ENCODE results near the gene SEL1L.
"Not testable (repeated sequence)": the region's sequence is repeated elsewhere in the genome, so short reads cannot be mapped to it uniquely, and the experiment has no call there.

SEL1L gene

DNA sequence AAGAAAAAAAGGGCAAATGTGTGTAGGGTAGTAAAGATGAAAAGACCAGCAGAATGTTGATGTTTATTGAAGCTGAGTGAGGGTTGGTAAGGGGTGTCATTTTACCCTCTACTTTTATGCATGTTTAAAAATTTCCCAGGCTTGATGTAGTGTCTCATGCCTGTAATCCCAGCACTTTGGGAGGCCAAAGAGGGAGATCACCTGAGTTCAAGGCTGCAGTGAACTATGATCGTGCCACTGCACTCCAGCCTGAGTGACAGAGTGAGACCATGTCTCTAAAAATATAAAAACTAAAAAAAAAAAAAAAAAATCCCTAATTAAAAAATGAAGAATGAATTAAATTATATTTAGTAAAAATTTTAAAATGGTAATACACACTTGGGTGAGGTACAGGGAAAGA is 8.5 kb downstream of the SEL1L start:
- no peak for DNase-seq

DNA sequence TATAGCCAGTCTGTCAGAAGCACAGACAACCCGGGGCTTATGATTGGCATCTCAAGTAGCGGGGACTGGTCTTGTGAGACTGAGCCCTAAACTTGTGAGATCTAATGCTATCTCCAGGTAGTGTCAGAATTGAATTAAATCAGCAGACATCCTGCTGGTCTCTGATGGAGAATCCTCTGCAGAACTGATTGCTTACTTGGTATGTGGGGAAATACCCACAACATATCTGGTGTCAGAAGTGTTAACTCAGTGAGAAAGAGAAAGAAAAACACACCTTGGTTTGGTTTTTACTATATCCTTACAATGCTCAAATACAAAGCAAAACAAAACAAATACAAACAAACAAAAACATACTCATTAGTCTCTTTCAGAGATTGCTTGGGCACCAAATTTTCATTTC is 10.0 kb downstream of the SEL1L start:
- DNase-seq: no peak

DNA sequence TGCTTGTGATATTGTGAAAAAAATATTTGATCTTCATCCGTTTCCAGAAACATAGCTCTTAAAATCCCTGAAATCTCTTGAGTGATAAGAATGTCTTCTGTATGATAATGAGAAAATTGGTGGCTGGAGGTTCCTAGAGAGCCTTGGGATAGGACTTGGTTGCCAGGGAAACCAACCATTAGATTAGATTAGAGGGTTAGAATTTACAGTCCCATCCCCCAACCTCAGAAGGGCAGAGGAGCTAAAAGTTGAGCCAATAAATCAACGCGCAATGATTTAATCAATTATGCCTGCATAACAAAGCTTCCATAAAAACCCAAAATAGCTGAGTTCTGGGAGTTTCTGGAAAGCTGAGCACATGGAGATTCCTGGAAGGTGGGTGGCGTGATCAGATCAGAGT is 10.6 kb downstream of the SEL1L start:
- DNase-seq: no peak

DNA sequence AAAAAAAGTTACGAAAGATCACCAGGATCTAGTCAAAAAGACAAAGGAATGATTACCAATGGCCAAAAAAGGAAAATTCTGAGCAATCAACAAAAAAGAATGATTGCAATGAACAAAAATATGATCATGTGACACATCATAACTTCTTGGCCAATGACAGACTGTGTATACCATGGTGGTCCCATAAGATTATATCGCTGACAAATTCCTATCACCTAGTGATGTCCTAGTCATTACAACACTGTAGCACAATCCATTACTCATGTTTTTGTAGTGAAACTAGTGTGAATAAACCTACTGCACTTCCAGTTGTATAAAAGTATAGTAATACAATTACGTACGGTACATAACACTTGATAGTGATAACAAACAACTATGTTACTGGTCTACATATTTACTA is 12.3 kb downstream of the SEL1L start:
- no peak for DNase-seq

DNA sequence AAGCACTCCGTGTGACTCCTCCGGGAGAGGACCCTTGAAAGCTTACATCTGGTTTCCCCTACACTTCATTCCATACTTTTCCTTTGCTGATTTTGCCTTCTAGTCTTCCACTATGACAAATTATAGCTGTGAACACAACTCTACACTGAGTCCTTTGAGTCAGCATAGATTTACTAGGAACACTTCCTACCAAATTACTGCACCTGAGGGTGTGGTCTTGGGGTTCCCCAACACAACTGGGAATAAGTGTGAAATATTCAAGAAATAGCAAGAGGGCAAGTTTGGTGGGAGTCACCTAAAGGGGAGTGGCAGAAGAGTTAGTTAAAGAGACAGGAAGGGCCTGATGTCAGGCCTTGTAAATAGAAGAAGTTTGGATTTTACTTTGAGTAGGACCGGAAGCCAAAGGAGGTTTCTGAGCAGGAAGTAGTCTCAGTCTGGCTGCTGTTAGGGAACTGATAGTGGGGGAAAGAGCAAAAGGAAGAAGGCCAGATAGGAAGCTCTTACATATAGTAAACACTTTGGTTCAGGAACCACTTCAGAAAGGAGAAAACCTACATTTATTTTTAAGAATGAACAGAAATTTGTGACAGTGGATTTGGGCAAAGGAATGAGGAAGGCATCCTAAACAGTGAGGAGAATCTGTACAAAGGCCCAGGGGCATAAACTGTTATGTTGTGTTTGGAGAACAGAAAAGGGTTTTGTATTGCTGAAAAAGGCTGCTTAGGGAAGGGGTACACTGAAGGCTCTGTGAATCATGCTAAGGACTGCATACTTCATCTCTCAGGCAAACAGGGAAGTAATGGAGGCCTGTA is 14.2 kb downstream of the SEL1L start:
- peak; percentile 72 to 93 (median 84) for DNase-seq

DNA sequence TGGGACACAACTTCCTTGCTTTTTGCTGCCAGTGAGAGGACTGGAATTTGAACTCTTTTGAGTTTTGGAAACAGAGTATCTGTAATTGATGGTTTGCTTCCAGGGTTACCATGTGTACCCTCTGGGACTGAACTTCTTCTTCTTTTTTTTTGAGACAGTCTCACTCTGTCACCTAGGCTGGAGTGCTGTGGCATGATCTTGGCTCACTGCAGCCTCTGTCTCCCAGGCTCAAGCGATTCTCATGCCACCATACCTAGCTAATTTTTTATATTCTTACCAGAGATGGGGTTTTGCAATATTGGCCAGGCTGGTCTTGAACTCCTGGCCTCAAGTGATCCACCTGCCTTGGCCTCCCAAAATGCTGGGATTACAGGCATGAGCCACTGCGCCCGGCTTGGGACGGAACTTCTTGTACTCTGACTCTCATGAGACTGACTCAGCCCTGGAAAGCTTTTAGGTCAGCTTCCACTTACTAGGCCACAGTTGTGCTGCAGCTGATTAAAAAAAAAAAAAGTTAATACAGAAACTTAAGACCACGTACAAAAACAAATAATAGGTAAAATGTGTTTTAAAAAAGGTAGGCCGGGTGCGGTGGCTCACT is 15.8 kb downstream of the SEL1L start:
- DNase-seq: peak; percentile 28 to 72 (median 66)

DNA sequence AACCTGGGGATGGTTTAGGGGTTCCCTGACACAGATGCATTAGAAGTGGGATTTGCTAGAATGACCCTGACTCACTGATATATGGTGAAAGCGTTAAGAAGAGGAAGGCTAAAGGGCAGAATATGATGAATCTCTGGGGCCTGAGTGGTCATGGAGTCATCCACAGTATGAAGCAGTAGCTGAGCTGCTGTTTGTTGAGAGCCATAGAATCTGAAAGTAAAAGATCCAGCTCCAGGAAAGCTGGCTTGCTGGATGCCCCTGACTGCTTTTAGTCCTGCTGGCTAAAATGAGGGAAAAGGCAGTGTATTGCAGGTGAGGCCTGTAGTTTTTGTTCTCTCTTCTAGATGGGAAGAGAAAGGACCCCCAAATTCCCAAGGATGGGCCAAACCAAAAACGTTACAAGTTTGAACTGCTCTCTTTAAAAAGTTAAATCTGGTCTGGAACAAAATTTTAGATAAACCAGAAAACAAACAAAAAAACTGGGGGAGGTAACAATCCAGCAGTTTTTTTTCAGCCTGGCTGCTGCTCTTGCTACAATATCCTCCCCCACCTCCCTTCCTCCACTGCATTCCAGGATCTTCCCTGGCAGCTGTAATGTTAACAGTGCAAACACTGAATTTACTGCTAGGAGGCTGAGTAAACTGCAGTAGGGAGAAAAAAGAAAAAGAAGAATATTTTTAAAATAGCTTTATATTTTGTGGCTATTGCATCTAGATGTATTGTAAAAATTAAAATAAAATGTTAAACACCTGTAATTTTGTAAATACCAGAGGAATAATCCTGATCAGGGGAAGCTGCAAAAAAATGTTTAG is 16.5 kb downstream of the SEL1L start:
- DNase-seq: peak; percentile 11 to 55 (median 26)

DNA sequence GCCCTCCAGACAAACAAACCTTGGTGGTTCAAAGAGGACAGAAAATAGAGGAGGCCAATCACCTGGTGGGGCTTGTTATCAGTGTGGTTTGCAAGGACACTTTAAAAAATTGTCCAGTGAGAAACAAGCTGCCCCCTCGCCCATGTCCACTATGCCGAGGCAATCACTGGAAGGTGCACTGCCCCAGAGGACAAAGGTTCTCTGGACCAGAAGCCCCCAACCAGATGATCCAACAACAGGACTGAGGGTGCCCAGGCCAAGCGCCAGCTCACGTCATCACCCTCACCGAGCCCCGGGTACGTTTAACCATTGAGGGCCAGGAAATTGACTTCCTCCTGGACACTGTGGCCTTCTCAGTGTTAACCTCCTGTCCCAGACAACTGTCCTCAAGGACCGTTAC is 17.7 kb downstream of the SEL1L start:
- DNase-seq: not testable (repeated sequence)

DNA sequence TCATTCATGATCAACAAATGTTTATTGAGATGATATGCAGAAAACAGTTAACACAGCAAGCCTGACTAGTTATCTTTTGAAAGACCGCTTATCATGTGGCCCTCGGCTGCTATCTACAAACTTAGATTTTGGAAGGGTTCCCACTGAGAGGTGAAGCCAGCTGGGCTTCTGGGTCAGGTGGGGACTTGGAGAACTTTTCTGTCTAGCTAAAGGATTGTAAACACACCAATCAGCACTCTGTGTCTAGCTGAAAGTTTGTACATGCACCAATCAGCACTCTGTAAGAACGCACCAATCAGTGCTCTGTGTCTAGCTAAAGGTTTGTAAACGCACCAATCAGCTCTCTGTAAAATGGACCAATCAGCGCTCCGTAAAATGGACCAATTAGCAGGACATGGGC is 20.8 kb downstream of the SEL1L start:
- not testable (repeated sequence) for DNase-seq

DNA sequence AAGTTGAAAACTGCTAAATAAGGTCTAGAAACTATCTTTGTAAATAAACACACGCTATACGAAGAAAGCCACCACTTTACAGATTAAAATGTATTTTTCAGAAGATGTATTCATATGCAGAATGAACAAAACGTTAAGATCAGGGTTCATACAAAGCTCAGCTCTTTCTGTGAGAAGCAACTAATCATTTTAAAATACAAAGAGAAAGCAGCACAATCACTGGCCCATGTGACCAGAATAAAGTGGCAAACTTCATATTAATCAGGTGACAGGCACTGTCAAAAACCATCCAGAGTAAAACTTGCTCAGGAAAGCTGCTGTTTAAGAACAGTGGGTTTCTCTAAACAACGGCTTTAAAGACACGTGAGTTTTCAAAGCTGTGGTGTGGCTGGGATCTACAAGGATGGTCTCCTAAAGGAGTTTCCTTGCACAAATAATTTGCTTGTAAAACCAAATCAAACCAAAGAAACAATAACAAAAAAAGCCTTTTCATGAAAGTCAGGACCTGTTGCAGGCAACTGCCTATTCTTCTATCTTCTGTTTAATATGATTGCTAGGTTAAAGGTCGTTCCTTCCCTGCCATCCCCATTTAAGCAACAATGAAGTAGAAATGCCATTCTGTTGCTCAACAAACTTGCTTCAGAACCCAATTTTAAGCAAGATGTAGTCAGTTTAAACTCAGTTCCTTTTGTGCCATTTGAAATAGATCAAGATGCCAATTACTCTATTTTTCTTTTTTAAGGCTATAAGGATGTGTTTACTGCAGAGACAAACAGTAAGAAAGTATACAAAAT is 22.3 kb downstream of the SEL1L start:
- DNase-seq: peak; percentile 23 to 71 (median 44)

DNA sequence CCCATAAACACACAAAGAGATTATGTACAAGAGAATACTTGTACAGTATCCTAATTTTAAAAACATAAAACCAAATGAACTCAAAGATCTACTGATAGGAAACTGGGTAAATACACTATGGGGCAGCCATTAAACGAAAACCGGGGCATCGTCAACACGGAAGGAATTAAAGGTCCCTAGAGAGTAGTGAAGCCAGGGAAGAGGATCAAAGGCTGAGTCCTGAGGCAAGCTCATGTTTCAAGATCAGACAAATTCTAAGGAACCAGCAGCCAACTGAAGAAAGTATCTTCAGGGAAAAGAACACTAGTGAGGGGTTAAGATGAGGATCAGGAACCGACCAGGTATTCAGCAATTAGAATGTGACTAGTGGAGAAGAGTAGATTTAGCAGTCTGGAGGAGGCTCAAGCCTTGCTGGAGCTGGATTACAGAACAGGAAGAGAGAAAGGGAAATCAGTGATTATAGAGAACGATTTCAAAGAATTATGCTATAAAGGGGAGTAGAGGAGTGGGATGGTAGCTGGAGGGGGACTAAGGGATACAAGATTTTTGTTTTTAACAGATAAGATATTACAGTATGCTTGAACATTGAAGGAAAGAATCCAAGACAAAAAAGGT is 23.7 kb downstream of the SEL1L start:
- DNase-seq: peak in 3 of 4 experiments; percentile 14 to 32 (median 14)

DNA sequence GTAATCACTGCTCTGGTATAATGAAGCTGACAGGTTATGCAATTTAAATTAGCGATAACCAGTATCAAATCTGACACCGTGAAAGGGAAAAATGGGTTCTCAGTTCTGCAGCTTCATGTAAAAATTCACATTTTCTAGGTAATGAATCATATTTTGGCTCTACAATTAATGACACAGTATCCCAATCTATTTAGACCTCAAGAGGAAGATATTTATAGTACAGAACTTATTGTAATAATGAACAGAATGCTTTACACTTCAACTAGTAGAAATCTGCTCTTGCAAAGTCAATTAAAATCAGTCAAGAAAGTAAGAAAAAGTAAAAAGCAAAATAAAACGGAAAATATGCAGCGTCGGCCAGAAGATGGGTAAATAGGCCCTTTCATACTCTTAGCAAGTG is 24.3 kb downstream of the SEL1L start:
- DNase-seq: no peak

DNA sequence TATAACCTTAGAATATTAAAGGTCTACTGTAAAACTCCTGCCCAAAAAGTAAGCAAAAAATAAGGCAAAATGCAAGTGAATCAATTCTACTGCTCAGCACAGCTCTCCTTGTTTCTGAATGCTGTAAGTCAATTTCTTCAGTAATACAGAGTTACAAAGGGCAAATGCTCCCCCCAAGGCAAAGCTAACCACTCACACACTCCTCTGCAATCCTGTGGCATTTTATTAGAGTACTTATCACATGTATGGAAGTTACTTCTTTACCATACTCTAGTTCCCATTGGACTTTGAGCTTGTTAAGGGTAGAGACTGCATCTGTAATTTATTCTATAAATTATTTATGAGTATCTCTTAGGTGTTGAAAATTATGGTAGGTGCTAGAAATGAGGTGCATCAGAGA is 27.2 kb downstream of the SEL1L start:
- no peak for DNase-seq

DNA sequence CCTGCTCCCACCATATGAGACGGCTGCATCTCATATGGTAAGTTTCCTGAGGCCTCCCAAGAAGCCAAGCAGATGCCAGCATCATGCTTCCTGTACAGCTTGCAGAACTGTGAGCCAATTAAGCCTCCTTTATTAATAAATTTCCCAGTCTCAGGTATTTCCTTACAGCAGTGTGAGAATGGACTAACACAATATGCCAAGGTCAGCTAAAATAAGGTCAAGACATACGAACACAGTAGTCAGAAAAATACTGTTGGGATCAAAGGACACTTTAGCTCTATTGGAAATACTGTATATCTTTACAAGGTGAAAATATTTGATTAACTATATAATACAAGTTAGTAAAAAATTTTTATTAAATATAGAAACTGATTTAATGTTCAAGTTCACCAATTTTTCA is 28.8 kb downstream of the SEL1L start:
- no peak for DNase-seq

DNA sequence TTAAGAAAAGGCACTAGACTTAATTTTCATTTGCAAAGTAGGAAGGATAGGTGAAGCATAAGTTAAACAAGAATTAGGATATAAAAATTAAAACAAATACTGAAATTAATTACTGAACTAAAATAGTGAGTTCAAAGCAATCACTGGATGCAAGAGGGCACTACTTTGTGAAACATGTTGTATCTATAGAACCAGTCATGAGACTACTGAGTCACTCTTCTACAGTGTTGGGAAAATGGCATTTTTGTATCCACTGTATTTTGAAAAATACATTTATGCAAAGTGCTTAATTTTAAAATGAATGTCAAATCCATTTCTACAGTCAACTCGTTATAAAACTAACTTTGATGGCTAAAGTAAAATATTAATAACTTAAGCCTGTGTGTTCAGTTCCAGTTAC is 47.9 kb downstream of the SEL1L start:
- DNase-seq: peak in 2 of 4 experiments; percentile 40 to 54

DNA sequence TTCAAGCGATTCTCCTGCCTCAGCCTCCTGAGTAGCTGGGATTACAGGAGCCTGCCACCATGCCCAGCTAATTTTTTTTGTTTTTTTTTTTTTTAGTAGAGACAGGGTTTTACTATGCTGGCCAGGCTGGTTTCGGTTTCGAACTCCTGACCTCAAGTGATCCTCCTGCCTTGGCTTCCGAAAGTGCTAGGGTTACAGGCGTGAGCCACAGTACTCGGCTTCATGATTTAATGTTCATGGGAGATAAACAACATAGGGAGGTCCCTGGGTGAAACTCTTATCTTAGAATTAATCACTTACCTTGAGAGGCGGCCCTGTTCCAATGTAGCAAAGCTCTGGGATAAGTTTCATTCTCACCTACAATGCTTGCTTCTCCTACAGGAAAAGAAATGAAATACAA is 48.3 kb downstream of the SEL1L start:
- DNase-seq: no peak

DNA sequence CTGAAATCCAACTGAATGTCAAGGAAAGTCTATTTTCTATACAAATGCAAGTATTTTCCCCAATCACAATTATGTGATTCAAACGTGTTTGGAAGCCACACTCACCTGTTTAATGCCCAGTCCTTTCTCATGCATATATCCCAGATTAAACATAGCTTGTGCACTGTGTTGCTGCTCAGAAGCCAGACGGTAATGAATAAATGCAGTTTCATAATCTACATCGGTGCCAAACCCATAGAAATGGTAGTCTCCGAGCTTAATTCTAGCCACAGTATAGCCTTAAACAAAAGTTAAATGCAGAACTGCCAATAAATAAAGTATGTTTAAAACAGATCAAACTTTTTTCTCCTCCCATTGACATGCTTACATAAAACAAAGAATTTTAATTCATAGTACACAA is 49.5 kb downstream of the SEL1L start:
- DNase-seq: no peak

DNA sequence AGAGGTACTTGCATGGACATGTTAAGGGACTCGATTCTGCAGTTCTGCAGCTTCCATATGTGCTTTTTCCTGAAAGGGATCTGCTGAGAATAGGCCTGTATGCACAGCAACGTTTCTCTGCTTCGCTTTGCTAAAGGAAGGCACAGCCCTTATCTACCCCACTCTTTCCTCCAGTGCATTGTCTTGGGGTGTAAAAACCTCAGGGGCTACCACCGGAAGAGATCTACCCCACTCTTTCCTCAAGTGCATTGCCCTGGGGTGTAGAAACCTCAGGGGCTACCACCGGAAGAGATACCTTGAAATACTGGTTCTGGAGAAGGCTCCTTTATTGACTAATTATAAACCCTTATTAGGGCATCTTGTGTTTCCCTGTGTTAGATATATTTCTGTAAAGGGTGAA is 52.9 kb downstream of the SEL1L start:
- DNase-seq: no peak

DNA sequence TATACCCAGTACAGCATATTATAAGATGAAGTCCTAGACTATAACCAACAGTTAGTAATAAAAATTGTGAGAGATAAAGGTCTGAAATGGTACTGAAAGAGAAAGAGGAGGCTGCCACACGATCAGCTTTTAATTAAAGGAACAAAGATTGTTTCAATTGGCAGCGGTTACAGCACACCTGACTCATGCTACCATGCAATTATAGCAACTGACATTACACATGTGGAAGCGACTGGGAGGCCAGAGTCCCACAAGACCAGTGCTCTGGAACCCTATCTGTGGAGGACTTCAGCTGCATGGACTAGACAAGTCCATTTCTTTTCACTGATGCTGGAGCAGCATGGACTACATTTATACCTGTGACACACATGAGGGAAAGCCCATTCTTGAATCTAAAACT is 55.2 kb downstream of the SEL1L start:
- no peak for DNase-seq

DNA sequence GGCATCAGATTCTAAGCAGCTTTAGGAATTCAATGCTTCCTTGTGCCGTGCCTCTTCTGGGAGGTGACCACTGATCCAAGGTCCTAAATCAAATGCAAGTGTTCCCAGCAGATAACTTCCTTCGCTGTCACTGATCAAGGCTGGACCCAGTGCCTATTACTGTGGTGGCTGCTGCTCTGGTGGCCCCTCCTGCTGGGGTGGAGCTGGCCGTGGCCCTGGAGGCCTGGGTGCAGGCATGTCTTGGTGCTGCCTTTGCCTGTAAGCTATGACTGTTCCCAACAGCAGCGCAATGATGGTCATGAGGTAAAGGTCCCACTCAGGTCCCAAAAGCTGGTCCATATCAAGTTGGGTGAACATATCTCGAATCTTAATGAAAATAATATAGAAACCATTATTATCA is 56.8 kb downstream of the SEL1L start:
- no peak for DNase-seq

DNA sequence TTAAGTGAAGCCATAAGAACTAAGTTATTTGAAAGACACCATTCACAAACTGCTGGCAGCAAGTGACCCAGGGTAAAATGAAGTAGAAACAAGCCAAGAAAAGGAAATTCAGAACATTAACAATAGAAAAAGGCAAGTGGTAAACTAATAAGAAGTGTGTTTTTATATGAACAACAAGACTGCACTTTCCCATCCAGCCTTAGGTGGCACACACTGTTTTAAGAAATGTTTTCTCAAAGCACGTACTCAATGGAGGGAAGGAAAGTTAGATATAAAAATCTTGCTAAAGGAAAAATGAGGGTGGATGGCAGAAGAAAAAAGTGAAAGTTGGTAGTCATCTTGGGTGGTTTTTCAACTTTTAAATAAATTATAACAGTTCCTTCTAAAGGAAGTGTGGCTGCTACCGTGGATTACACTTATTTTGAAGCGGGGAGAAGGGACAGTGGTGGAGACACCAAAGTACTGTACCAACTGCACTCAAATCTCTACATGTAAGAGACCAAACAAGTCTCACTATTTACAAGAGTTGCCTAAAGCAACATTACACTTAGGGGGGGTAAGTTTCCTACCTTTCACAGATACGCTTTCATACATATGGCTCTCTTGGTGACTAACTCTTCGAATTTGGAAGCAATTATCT is 58.8 kb downstream of the SEL1L start:
- no peak for DNase-seq

DNA sequence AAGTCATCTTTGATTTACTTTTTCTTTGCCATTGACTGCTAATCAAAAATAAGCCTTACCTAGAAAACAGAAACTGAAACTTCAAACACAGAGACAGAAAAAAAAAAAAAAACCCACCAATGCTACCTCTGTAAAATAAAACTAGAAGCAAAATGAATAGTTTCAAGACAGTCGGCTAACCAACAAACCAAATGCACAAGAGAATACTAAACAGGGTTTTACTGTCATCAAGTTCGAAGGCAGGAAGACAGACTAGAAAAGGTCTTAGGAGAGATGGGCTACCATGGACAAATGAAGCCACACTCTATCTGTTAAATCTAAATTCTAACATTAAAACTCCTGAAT is 59.5 kb downstream of the SEL1L start:
- no peak for DNase-seq

All from suppressor macrophage (primary cell).